K562 (cell line): Measurements from ENCODE around the gene ADIPOR1. TPM values are rescaled to one million over a fixed set of nuclear protein-coding genes. Genes with fewer than 3 reads are reported as not detected.

Source experiments
- BHLHE40 ChIP-seq: IDR thresholded peaks from 2 replicates; pipeline ENCODE4 v1.6.1; 2011; ENCODE audit warnings: low read length, improper control_type of control experiment
- KDM2B ChIP-seq: fragments of 250-450 bp; sonication (Bioruptor Pico); IDR thresholded peaks from 2 replicates; pipeline ENCODE4 v1.8.0; 2021; ENCODE audit warnings: mild to moderate bottlenecking, moderate library complexity
- MBD2 ChIP-seq: sonication (generic); IDR thresholded peaks from 2 replicates; pipeline ENCODE4 v1.6.1; 2016; ENCODE audit warnings: low read depth, borderline replicate concordance
- NR1H2 ChIP-seq: sonication (generic); formaldehyde crosslinking; IDR thresholded peaks from 2 replicates; pipeline ENCODE4 v1.4.0; 2020; ENCODE audit warnings: mild to moderate bottlenecking, missing genetic modification reagents
- SNRNP70 ChIP-seq: fragments of 200-400 bp; formaldehyde crosslinking; optimal IDR thresholded peaks from 2 replicates; pipeline ENCODE3; 2017; ENCODE audit warnings: low read depth, low read length
- XRCC3 ChIP-seq: fragments of 450-650 bp; IDR thresholded peaks from 2 replicates; pipeline ENCODE4 v1.6.1; 2017; ENCODE audit warnings: mild to moderate bottlenecking, moderate library complexity
- XRCC5 ChIP-seq: fragments of 200-400 bp; formaldehyde crosslinking; IDR thresholded peaks from 2 replicates; pipeline ENCODE4 v1.6.1; 2017; ENCODE audit warnings: low read depth, mild to moderate bottlenecking, low read length
- ZNF436 ChIP-seq: fragments of 250-450, 450-650 bp; sonication (Bioruptor Pico); formaldehyde crosslinking; IDR thresholded peaks from 2 replicates; pipeline ENCODE4 v1.7.0; 2020; ENCODE audit warnings: mild to moderate bottlenecking
- ZNF445 ChIP-seq: fragments of 250-450 bp; sonication (Bioruptor Pico); IDR thresholded peaks from 2 replicates; pipeline ENCODE4 v1.4.0; 2020; ENCODE audit warnings: low read depth, mild to moderate bottlenecking, moderate library complexity
- ZNF551 ChIP-seq: fragments of 250-450 bp; sonication (Bioruptor Pico); IDR thresholded peaks from 2 replicates; pipeline ENCODE4 v1.5.0; 2021; ENCODE audit warnings: mild to moderate bottlenecking, moderate library complexity
- ZNF780A ChIP-seq: fragments of 250-450 bp; sonication (Bioruptor Pico); IDR thresholded peaks from 2 replicates; pipeline ENCODE4 v1.5.0; 2021; ENCODE audit warnings: mild to moderate bottlenecking
- ZZZ3 ChIP-seq: fragments of 450-650 bp; IDR thresholded peaks from 2 replicates; pipeline ENCODE4 v1.6.1; 2016; ENCODE audit warnings: antibody characterized with exemption, mild to moderate bottlenecking, moderate library complexity
- polyA plus RNA-seq, 8 experiments: library from polyadenylated mRNA; depleted of rRNA in 4 of 8; stranded (reverse) in 5 of 8; unstranded in 3 of 8; fragments of >200 nt; fragmentation: Nextera tagmentation in 2 of 8; fragmentation: Illumina TruSeq in 1 of 8; extraction: Ambion mirVana in 2 of 8; extraction: Trizol in 1 of 8; gene quantifications; 2 replicates each; pipeline versions ENCODE4 v1.2.1 to v1.2.3, GENCODE V29; 2011 to 2014; ENCODE audit warnings: inconsistent platforms in 1 of 8, missing spikeins in 1 of 8
- total RNA-seq, 7 experiments: library from RNA; depleted of rRNA in 6 of 7; stranded (reverse); fragments of >200 nt in 6 of 7; fragmentation: Illumina TruSeq in 2 of 7; extraction: Trizol in 2 of 7; gene quantifications; 2 replicates each; pipeline versions ENCODE4 v1.2.1 to v1.2.3, GENCODE V29; 2011 to 2021; ENCODE audit warnings: low replicate concordance in 1 of 7
- TF ChIP-seq, protein P1 (sequence below), 2 experiments: fragments of 450-650 bp in 1 of 2; sonication (generic) in 1 of 2; formaldehyde crosslinking in 1 of 2; IDR thresholded peaks in 1 of 2; conservative IDR thresholded peaks in 1 of 2; 2 replicates each; pipeline versions ENCODE4 v1.6.1 to v1.8.1; 2016 to 2023; ENCODE audit warnings: mild to moderate bottlenecking in 2 of 2, moderate library complexity in 2 of 2, inconsistent platforms in 1 of 2, missing genetic modification reagents in 1 of 2
- TF ChIP-seq, protein P2 (sequence below): fragments of 450-650 bp; IDR thresholded peaks from 2 replicates; pipeline ENCODE4 v1.6.1; 2017; ENCODE audit warnings: mild to moderate bottlenecking, moderate library complexity
- TF ChIP-seq, protein P3 (sequence below): fragments of 450-650 bp; IDR thresholded peaks from 2 replicates; pipeline ENCODE4 v1.6.1; 2016; ENCODE audit warnings: missing biosample characterization, missing genetic modification characterization
- TF ChIP-seq, protein P4 (sequence below), 2 experiments: fragments of 200-800 bp in 1 of 2; sonication (Bioruptor generic) in 1 of 2; sonication (generic) in 1 of 2; formaldehyde crosslinking in 1 of 2; IDR thresholded peaks in 1 of 2; conservative IDR thresholded peaks in 1 of 2; 2 replicates each; pipeline versions ENCODE4 v1.5.0 to v1.6.1; 2016 to 2020; ENCODE audit warnings: missing compliant biosample characterization in 1 of 2, missing genetic modification characterization in 1 of 2, missing genetic modification reagents in 1 of 2
- TF ChIP-seq, protein P5 (sequence below): sonication (generic); formaldehyde crosslinking; IDR thresholded peaks from 2 replicates; pipeline ENCODE4 v1.8.0; 2022; ENCODE audit warnings: mild to moderate bottlenecking, missing genetic modification reagents
- TF ChIP-seq, protein P6 (sequence below): sonication (generic); formaldehyde crosslinking; IDR thresholded peaks from 2 replicates; pipeline ENCODE4 v1.9.0; 2022; ENCODE audit warnings: mild to moderate bottlenecking, missing genetic modification reagents

ADIPOR1 gene
- total and polyA plus RNA-seq, 9 of the 15 experiments (the other 6 are each of a cell fraction or from before 2014, with no cell fraction given) = 29.0 to 217 (median 100) TPM

DNA sequence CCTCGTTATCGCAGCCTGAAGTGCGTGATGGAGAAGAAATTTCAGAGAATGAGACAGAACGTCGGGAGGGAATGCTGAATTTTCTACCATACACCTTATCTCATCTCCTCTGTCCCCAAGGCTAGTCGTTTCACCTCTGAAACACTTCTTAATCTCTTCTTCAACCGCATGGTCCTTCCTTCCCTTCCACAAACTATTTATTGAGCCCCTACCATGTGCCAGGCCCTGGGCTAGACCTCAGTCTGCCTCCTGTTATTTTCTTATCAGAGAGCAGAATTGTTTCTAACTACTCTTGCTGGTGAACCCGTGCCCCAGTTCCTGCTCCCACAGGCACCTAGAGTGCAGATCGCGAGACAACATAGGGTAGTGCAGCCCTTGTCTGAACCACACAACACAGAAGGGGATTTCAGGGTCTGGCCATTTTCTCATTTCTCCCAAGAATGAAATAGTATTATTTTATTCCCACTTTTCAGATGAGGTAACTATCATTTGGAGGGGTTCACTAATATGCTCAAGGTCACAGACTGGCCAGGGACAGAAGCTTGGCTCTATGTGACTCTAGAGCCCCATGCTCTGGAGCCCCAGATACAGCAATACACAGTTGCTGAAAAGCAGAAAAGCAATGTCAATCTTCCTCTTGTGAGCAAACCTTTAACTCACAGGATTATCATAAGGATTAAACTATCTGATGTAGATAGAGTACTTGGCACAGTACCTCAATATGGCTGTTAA is 598 bp upstream of the ADIPOR1 start (continued):
- TF ChIP-seq ZNF445 (CRISPR knock-in tag) (no peak), MBD2 (no peak), ZNF436 (CRISPR knock-in tag) (no peak), XRCC3 (no peak), ZNF551 (no peak), KDM2B (CRISPR knock-in tag) (no peak), BHLHE40 (no peak), XRCC5 (no peak), SNRNP70 (no peak), NR1H2 (no peak), ZZZ3 (no peak), ZNF780A (CRISPR knock-in tag) (no peak)
- TF ChIP-seq, protein P1, sequence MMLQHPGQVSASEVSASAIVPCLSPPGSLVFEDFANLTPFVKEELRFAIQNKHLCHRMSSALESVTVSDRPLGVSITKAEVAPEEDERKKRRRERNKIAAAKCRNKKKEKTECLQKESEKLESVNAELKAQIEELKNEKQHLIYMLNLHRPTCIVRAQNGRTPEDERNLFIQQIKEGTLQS (IDR thresholded peaks at IDR 0.05) = no peak
- TF ChIP-seq, protein P1 (CRISPR knock-in tag; conservative IDR thresholded peaks at IDR 0.05) = 0 out of 2 replicates have a peak, but pooled peaks have one; percentile 12
- TF ChIP-seq, protein P2, sequence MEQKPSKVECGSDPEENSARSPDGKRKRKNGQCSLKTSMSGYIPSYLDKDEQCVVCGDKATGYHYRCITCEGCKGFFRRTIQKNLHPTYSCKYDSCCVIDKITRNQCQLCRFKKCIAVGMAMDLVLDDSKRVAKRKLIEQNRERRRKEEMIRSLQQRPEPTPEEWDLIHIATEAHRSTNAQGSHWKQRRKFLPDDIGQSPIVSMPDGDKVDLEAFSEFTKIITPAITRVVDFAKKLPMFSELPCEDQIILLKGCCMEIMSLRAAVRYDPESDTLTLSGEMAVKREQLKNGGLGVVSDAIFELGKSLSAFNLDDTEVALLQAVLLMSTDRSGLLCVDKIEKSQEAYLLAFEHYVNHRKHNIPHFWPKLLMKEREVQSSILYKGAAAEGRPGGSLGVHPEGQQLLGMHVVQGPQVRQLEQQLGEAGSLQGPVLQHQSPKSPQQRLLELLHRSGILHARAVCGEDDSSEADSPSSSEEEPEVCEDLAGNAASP = no peak
- TF ChIP-seq, protein P3, sequence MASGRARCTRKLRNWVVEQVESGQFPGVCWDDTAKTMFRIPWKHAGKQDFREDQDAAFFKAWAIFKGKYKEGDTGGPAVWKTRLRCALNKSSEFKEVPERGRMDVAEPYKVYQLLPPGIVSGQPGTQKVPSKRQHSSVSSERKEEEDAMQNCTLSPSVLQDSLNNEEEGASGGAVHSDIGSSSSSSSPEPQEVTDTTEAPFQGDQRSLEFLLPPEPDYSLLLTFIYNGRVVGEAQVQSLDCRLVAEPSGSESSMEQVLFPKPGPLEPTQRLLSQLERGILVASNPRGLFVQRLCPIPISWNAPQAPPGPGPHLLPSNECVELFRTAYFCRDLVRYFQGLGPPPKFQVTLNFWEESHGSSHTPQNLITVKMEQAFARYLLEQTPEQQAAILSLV (tag) = no peak
- TF ChIP-seq, protein P4, sequence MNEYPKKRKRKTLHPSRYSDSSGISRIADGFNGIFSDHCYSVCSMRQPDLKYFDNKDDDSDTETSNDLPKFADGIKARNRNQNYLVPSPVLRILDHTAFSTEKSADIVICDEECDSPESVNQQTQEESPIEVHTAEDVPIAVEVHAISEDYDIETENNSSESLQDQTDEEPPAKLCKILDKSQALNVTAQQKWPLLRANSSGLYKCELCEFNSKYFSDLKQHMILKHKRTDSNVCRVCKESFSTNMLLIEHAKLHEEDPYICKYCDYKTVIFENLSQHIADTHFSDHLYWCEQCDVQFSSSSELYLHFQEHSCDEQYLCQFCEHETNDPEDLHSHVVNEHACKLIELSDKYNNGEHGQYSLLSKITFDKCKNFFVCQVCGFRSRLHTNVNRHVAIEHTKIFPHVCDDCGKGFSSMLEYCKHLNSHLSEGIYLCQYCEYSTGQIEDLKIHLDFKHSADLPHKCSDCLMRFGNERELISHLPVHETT (CRISPR knock-in tag; conservative IDR thresholded peaks at IDR 0.05 in 1 of 2, IDR thresholded peaks at IDR 0.05 in 1 of 2) = no peak
- TF ChIP-seq, protein P5, sequence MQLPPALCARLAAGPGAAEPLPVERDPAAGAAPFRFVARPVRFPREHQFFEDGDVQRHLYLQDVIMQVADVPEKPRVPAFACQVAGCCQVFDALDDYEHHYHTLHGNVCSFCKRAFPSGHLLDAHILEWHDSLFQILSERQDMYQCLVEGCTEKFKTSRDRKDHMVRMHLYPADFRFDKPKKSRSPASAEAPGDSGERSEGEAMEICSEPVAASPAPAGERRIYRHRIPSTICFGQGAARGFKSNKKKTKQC (CRISPR knock-in tag) = no peak; the same call in 1 of the 2 replicates
- TF ChIP-seq, protein P6, sequence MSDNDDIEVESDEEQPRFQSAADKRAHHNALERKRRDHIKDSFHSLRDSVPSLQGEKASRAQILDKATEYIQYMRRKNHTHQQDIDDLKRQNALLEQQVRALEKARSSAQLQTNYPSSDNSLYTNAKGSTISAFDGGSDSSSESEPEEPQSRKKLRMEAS (CRISPR knock-in tag) = peak; percentile 66; the same call in 1 of the 2 replicates
